Measurements from ENCODE around the gene FNTB. TPM values are rescaled to one million over a fixed set of nuclear protein-coding genes. Genes with fewer than 3 reads are reported as not detected.

Gene FNTB
- total and polyA plus RNA-seq, 2 of the 8 experiments (the other 6 are each of a cell fraction or from before 2014, with no cell fraction given): 16.0 to 20.7 TPM

DNA sequence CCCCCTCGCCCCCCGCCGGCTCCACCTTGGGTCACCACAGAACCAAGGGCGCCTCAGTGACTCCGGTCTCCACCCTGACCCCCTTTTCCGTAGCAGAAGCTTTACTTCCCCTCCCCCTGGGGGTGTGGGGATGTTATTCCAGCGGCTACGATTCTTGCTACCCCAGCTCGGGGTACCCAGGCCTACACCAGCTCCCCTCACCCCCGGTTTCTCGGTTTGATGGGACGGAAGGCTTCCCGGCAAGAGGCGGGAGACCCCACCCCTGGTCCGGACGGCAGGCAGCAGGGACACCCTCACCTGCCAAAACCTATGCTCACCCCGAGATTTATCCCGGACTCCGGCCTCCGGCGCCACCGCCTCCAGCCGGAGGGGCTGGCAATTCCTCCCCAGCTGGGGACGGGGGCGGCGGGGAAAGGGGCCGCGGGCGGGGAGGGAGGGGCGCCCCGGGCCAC, 15.2 kb upstream of the FNTB start:
- Histone ChIP-seq H4K5ac (ENCODE audit: insufficient read length, low read depth, low read length) (no peak overlapping the region), H3K9me3 (ENCODE audit: insufficient read depth in 2 of 2, low read depth in 1 of 2, low read length in 1 of 2) (no peaks in the 10 kb centered on the region), H3K4me1 (replicated peaks in 1 of 4; ENCODE audit: control insufficient read depth in 3 of 4, insufficient read depth in 4 of 4, low read length in 3 of 4) (peaks cover 0 to 29% (median 18%) of the 10 kb centered on the region in 4 experiments; a peak in 6 of 7 replicates), H3K9ac (replicated peaks in 1 of 4; ENCODE audit: extremely low read depth in 1 of 4, low read depth in 3 of 4, low read length in 3 of 4) (peak overlapping the region in 1 of 4 experiments; percentile 14; a peak in 1 of 7 replicates), H3K14ac (ENCODE audit: insufficient read length) (no peak overlapping the region), H2BK120ac (replicated peaks; ENCODE audit: low read depth, low read length) (no peak overlapping the region), H4K8ac (ENCODE audit: extremely low read depth, insufficient read depth, low read length) (no peak overlapping the region), H3K27me3 (replicated peaks in 1 of 4; ENCODE audit: control insufficient read depth in 3 of 4, extremely low read depth in 1 of 4, insufficient read depth in 3 of 4, low read length in 3 of 4) (peaks cover 0 to 21% (median 8%) of the 10 kb centered on the region in 4 experiments; a peak in 4 of 7 replicates), H3K79me2 (ENCODE audit: control insufficient read depth in 1 of 2, insufficient read depth in 2 of 2, low read length in 2 of 2) (peaks cover 0 to 12% of the 10 kb centered on the region in 2 experiments; a peak in 1 of 4 replicates), H2BK5ac (ENCODE audit: low read depth, low read length) (0 out of 2 replicates have a peak overlapping the region, but pooled peaks have one; percentile 5), H3K18ac (ENCODE audit: extremely low read depth, low read length) (peak overlapping the region; percentile 40; the same call in 1 of the 2 replicates), H2BK20ac (ENCODE audit: low read length) (no peak overlapping the region), H2AK5ac (ENCODE audit: low read depth, low read length) (no peak overlapping the region), H3K4me2 (ENCODE audit: insufficient read depth in 1 of 2, low read depth in 2 of 2, low read length in 2 of 2) (peak overlapping the region; percentile 79 to 85), H3K36me3 (ENCODE audit: control insufficient read depth in 2 of 4, insufficient read depth in 4 of 4, low read length in 3 of 4) (no peaks in the 10 kb centered on the region), H2BK15ac (ENCODE audit: low read length) (no peak overlapping the region), H3K4me3 (ENCODE audit: extremely low read depth in 1 of 4, insufficient read depth in 2 of 4, low read depth in 3 of 4, low read length in 4 of 4) (peak overlapping the region; percentile 60 to 94 (median 70)), H3K56ac (replicated peaks; ENCODE audit: insufficient read length, low read depth, low read length) (no peak overlapping the region), H2BK12ac (ENCODE audit: low read depth, low read length) (no peak overlapping the region), H3K23me2 (ENCODE audit: low read depth, low read length) (peaks cover 2% of the 10 kb centered on the region; the same call in 1 of the 2 replicates), H3K23ac (ENCODE audit: insufficient read length) (no peak overlapping the region), H3K27ac (ENCODE audit: low read depth, low read length) (no peak overlapping the region), H4K20me1 (replicated peaks in 1 of 2; ENCODE audit: control insufficient read depth in 1 of 2, insufficient read depth in 2 of 2, low read length in 2 of 2) (peaks cover 0 to 2% of the 10 kb centered on the region in 2 experiments), H3K4ac (replicated peaks; ENCODE audit: insufficient read length, low read depth, low read length) (peak overlapping the region; percentile 15), H3K79me1 (ENCODE audit: low read depth, low read length) (peaks cover 8% of the 10 kb centered on the region; the same call in 1 of the 2 replicates), H2AFZ (ENCODE audit: low read length) (no peak overlapping the region), H4K91ac (replicated peaks; ENCODE audit: insufficient read length, low read length) (no peak overlapping the region)
- DNase-seq (ENCODE audit: low read depth in 1 of 2, low spot score in 2 of 2) (no peak), FAIRE-seq (no peak)
- CTCF ChIA-PET (ENCODE audit: partially characterized antibody): interaction anchor here (0.8 to 4.1 kb wide), 6 partner anchors 10 to 130 kb away, joined by 3 to 45 read pairs (median 12); partner anchors contain the start of gene FNTB
- POLR2A ChIA-PET (ENCODE audit: partially characterized antibody): interaction anchor here (0.6 to 2.9 kb wide), 3 partner anchors 9 to 15 kb away, joined by 3 to 14 read pairs (median 3); partner anchors contain the start of gene FNTB
- 2% methylated on average over 8 of the region's 31 CpGs; no CpG with 5 or more reads in 1 of the 2 experiments for WGBS, 2 experiments (ENCODE audit: extremely low coverage in 1 of 2, insufficient coverage in 1 of 2, insufficient read length in 1 of 2, insufficient replicate concordance in 2 of 2, low coverage in 1 of 2, low lambda C conversion rate in 2 of 2, missing lambda C conversion rate in 1 of 2)
- TF ChIP-seq, protein P1, sequence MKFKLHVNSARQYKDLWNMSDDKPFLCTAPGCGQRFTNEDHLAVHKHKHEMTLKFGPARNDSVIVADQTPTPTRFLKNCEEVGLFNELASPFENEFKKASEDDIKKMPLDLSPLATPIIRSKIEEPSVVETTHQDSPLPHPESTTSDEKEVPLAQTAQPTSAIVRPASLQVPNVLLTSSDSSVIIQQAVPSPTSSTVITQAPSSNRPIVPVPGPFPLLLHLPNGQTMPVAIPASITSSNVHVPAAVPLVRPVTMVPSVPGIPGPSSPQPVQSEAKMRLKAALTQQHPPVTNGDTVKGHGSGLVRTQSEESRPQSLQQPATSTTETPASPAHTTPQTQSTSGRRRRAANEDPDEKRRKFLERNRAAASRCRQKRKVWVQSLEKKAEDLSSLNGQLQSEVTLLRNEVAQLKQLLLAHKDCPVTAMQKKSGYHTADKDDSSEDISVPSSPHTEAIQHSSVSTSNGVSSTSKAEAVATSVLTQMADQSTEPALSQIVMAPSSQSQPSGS (IDR thresholded peaks at IDR 0.05; ENCODE audit: low read length): no peak
- TF ChIP-seq KDM4A (IDR thresholded peaks at IDR 0.05; ENCODE audit: low read depth, low read length, severe bottlenecking): peak; percentile 28
